Measurements from ENCODE around the gene CASP14. TPM values are rescaled to one million over a fixed set of nuclear protein-coding genes. Genes with fewer than 3 reads are reported as not detected.
"Not testable (repeated sequence)": the region's sequence is repeated elsewhere in the genome, so short reads cannot be mapped to it uniquely, and the experiment has no call there.

CASP14 gene
- total RNA-seq, 2 donors from 2014 or later, result 0.09 to 0.51 TPM

DNA sequence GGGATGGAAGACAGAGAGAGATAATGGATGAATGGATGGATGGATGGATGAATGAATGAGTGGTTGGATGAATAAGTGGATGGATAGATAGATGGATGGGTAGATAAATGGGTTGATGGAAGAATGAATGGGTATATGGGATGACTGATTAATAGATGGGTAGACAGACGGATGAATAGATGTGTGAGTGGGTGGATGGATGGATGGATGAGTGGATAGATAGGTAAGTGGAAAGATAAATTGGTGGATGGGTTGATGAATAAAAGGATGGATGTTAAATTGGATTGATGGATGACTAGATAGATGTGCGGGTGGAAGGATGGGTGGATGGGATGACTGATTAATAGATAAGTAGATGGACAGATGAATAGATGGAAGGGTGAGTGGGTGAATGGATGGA is 1.4 kb downstream of the CASP14 start:
- 90% methylated on average over 2 of the region's 2 CpGs for WGBS
- TF ChIP-seq POLR2AphosphoS5 (IDR thresholded peaks at IDR 0.05) (no peak), POLR2A (IDR thresholded peaks at IDR 0.05) (no peak)
- TF ChIP-seq, protein P1, sequence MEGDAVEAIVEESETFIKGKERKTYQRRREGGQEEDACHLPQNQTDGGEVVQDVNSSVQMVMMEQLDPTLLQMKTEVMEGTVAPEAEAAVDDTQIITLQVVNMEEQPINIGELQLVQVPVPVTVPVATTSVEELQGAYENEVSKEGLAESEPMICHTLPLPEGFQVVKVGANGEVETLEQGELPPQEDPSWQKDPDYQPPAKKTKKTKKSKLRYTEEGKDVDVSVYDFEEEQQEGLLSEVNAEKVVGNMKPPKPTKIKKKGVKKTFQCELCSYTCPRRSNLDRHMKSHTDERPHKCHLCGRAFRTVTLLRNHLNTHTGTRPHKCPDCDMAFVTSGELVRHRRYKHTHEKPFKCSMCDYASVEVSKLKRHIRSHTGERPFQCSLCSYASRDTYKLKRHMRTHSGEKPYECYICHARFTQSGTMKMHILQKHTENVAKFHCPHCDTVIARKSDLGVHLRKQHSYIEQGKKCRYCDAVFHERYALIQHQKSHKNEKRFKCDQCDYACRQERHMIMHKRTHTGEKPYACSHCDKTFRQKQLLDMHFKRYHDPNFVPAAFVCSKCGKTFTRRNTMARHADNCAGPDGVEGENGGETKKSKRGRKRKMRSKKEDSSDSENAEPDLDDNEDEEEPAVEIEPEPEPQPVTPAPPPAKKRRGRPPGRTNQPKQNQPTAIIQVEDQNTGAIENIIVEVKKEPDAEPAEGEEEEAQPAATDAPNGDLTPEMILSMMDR (IDR thresholded peaks at IDR 0.05), result no peak
- H3K27me3 ChIP-seq (replicated peaks; ENCODE audit: insufficient read depth), result no peaks in the 10 kb centered on the region
- intact Hi-C loops (cut with DNase I), result no loop called here
- no peaks in the 10 kb centered on the region for H3K4me1 ChIP-seq (replicated peaks)
- no peak overlapping the region for H3K4me3 ChIP-seq
- H3K36me3 ChIP-seq, result no peaks in the 10 kb centered on the region
- no peak overlapping the region for H3K27ac ChIP-seq
- DNase-seq (ENCODE audit: low spot score), result no peak
- H3K9me3 ChIP-seq, result no peaks in the 10 kb centered on the region

DNA sequence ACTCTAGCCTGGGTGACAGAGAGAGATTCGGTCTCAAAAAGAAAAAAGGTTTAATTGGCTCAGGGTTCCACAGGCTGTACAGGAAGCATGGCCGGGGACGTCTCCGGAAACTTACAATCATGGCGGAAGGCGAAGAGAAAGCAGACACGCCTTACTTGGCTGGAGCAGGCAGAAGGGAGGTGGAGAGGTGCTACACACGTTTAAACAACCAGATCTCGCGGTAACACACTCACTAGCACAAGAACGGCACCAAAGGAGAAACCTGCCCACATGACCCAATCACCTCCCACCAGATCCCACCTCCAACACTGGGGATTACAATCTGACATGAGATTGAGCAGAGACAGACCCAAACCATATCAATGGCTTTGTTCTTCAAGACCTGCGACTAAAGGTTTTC is 12.8 kb downstream of the CASP14 start:
- TF ChIP-seq POLR2AphosphoS5 (IDR thresholded peaks at IDR 0.05) (no peak), POLR2A (IDR thresholded peaks at IDR 0.05) (no peak)
- TF ChIP-seq, protein P1 (IDR thresholded peaks at IDR 0.05), result no peak
- H3K9me3 ChIP-seq, result no peaks in the 10 kb centered on the region
- no peaks in the 10 kb centered on the region for H3K4me1 ChIP-seq (replicated peaks)
- H3K27ac ChIP-seq, result no peak overlapping the region
- DNase-seq (ENCODE audit: low spot score), result no peak
- H3K27me3 ChIP-seq (replicated peaks; ENCODE audit: insufficient read depth), result no peaks in the 10 kb centered on the region
- H3K36me3 ChIP-seq, result no peaks in the 10 kb centered on the region
- H3K4me3 ChIP-seq, result no peak overlapping the region
- WGBS, result 79% methylated on average over 12 of the region's 12 CpGs
- intact Hi-C loops (cut with DNase I), result no loop called here

DNA sequence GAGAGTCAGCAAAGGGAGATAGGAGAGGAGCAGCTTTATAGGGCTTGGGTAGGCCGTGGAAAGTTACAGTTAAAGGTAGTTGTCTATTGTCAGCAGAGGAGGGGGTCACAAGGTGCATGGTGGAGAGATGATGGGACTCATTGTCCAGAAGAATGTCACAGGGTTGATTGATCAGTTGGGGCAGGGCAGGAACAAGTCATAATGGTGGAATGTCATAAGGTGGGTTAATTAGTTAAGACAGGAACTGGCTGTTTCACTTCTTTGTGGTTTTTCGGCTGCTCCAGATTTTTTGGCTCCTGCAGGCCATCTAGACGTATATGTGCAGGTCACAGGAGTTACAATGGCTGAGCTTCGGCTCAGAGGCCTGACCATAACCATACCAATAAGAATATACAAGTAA is 21.1 kb downstream of the CASP14 start:
- H3K4me3 ChIP-seq; H3K4me1 ChIP-seq (replicated peaks); DNase-seq (ENCODE audit: low spot score); H3K27ac ChIP-seq; H3K27me3 ChIP-seq (replicated peaks; ENCODE audit: insufficient read depth); H3K36me3 ChIP-seq; intact Hi-C loops (cut with DNase I); H3K9me3 ChIP-seq: not testable (repeated sequence)
- 75% methylated on average over 4 of the region's 4 CpGs for WGBS

DNA sequence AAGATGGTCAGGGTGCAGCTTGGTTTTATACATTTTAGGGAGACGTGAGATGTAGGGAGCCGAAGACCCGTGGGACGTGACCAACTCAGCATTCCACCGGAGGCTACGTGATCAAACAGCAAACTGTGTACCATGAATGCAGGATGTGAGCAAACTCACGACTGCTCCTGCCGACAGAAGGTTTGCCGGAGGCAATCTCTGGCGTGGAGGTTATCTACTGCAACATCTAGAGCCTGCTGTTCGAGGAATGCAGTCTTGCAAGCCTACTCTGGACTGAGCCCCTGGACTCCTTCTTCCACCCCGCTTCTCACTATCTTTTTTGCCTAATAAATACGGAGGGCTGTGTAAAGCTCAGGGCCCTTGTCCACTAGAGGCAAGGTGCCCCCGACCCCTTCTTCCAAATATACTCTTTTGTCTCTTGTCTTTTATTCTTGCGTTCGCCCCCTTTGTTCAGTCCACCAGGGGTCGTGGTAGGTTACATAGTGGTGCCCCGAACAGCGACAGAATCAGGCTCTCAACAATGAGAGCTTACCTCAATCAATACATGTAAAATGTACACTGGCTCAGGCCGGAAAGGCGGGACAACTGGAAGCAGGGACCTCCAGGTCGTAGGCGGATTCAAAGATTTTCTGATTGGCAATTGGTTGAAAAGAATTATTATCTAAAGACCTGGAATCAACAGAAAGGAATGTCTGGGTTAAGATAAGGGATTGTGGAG is 23.8 kb downstream of the CASP14 start:
- intact Hi-C loops (cut with DNase I), result no loop called here
- H3K36me3 ChIP-seq, result no peaks in the 10 kb centered on the region

DNA sequence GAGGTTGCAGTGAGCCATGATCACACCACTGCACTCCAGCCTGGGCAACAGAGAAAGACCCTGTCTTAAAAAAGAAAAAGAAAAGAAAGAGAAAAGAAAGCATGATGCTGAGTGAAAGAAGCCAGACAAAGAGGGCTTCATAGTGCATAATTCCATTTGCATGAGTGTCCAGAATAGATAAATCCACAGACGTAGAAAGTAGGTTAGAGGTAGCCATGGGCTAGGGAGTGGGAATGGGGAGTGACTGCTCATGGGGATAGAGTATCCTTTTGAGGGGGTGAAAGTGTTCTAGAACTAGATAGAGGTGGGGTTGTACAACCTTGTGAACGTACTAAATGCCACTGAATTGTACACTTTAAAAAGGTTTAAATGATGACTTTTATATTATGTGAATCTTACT is 25.1 kb downstream of the CASP14 start:
- Histone ChIP-seq H3K36me3 (no peaks in the 10 kb centered on the region), H3K27me3 (replicated peaks; ENCODE audit: insufficient read depth) (no peaks in the 10 kb centered on the region), H3K9me3 (no peaks in the 10 kb centered on the region), H3K27ac (no peak overlapping the region), H3K4me3 (no peak overlapping the region), H3K4me1 (replicated peaks) (no peaks in the 10 kb centered on the region)
- 90% methylated on average over 2 of the region's 2 CpGs for WGBS
- intact Hi-C loops (cut with DNase I), result no loop called here
- DNase-seq (ENCODE audit: low spot score), result no peak
- TF ChIP-seq POLR2A (IDR thresholded peaks at IDR 0.05), result no peak
- TF ChIP-seq POLR2AphosphoS5 (IDR thresholded peaks at IDR 0.05), result no peak
- TF ChIP-seq, protein P1 (IDR thresholded peaks at IDR 0.05), result no peak

More for the DNA sequence above, 23.8 kb downstream of the CASP14 start:
- WGBS, result 49% methylated on average over 23 of the region's 23 CpGs
- Histone ChIP-seq H3K4me3 (no peak overlapping the region), H3K27me3 (replicated peaks; ENCODE audit: insufficient read depth) (no peaks in the 10 kb centered on the region), H3K9me3 (no peaks in the 10 kb centered on the region), H3K27ac (no peak overlapping the region), H3K4me1 (replicated peaks) (no peaks in the 10 kb centered on the region)
- TF ChIP-seq POLR2A (IDR thresholded peaks at IDR 0.05) (no peak), POLR2AphosphoS5 (IDR thresholded peaks at IDR 0.05) (no peak)
- TF ChIP-seq, protein P1 (IDR thresholded peaks at IDR 0.05), result no peak
- peak; percentile 40 for DNase-seq (ENCODE audit: low spot score)

All from prostate gland (tissue), 2 donors.